SK-N-SH (cell line): ENCODE measurements around the gene LAMP5. TPM values are rescaled to one million over a fixed set of nuclear protein-coding genes. Genes with fewer than 3 reads are reported as not detected.

Experiments
- CTCF ChIA-PET: fragments of 300-600, 350-600 bp; formaldehyde crosslinking; extraction: SDS; loops from one replicate; lab custom pipeline; 2021; lab: Yijun Ruan, JAX
- POLR2A ChIA-PET: fragments of 350-600 bp; sonication (Branson Sonifier 250); formaldehyde crosslinking; extraction: SDS; loops from one replicate; lab custom pipeline; 2020; ENCODE audit warnings: antibody characterized with exemption, inconsistent platforms; lab: Yijun Ruan, JAX
- DNase-seq: peaks from one replicate; pipeline ENCODE4 v3.0.0; 2012
- H2AFZ ChIP-seq: fragments of 200-600 bp; sonication (generic); 2 replicates; pipeline ENCODE4 v1.8.1; 2016; ENCODE audit warnings: antibody characterized with exemption, mild to moderate bottlenecking, low read depth
- H3F3A ChIP-seq: fragments of 200-600 bp; sonication (generic); replicated peaks from 2 replicates; pipeline ENCODE3; 2016; ENCODE audit warnings: antibody characterized with exemption, mild to moderate bottlenecking; ENCODE audit not compliant: insufficient read depth
- H3K27ac ChIP-seq, 2 experiments: fragments of 200-500 bp in 1 of 2; fragments of 200-600 bp in 1 of 2; sonication (Bioruptor generic) in 1 of 2; sonication (generic), shearing (Covaris generic) in 1 of 2; 2 replicates each; pipeline versions ENCODE4 v1.5.1 to v1.6.1; 2014 to 2016; ENCODE audit warnings: low read depth in 2 of 2, inconsistent platforms in 1 of 2, low read length in 1 of 2, mild to moderate bottlenecking in 1 of 2, mixed read lengths in 1 of 2
- H3K27me3 ChIP-seq: fragments of 200-600 bp; sonication (generic), shearing (Covaris generic); 2 replicates; pipeline ENCODE4 v1.6.1; 2016; ENCODE audit warnings: mixed run types; ENCODE audit not compliant: insufficient read depth
- H3K36me3 ChIP-seq, 2 experiments: fragments of 200-500 bp in 1 of 2; fragments of 200-600 bp in 1 of 2; sonication (Bioruptor generic) in 1 of 2; sonication (generic) in 1 of 2; replicated peaks in 1 of 2; 2 replicates each; pipeline versions ENCODE3 to v1.5.1; 2014 to 2016; ENCODE audit warnings: low read length in 1 of 2, mild to moderate bottlenecking in 1 of 2; ENCODE audit not compliant: insufficient read depth in 2 of 2, control insufficient read depth in 1 of 2
- H3K4me1 ChIP-seq, 2 experiments: fragments of 200-500 bp in 1 of 2; fragments of 200-600 bp in 1 of 2; sonication (Bioruptor generic) in 1 of 2; sonication (generic), shearing (Covaris generic) in 1 of 2; 2 replicates each; pipeline versions ENCODE4 v1.5.1 to v1.6.1; 2014 to 2016; ENCODE audit warnings: low read depth in 1 of 2, low read length in 1 of 2, mixed run types in 1 of 2; ENCODE audit not compliant: insufficient read depth in 2 of 2, control insufficient read depth in 1 of 2
- H3K4me2 ChIP-seq: fragments of 200-600 bp; sonication (generic), shearing (Covaris generic); 2 replicates; pipeline ENCODE4 v1.6.1; 2017; ENCODE audit warnings: mixed run types
- H3K4me3 ChIP-seq, 2 experiments: fragments of 200-500 bp in 1 of 2; fragments of 200-600 bp in 1 of 2; sonication (Bioruptor generic) in 1 of 2; sonication (generic), shearing (Covaris generic) in 1 of 2; 2 replicates each; pipeline versions ENCODE4 v1.5.1 to v1.8.1; 2014 to 2016; ENCODE audit warnings: low read depth in 2 of 2, inconsistent platforms in 1 of 2, low read length in 1 of 2, mild to moderate bottlenecking in 1 of 2, mixed read lengths in 1 of 2, moderate library complexity in 1 of 2
- H3K79me2 ChIP-seq: fragments of 200-600 bp; sonication (generic); 2 replicates; pipeline ENCODE4 v1.8.1; 2017; ENCODE audit warnings: mild to moderate bottlenecking; ENCODE audit not compliant: insufficient read depth
- H3K9ac ChIP-seq: fragments of 200-600 bp; sonication (generic); 2 replicates; pipeline ENCODE4 v1.6.1; 2017; ENCODE audit warnings: mixed run types
- H3K9me2 ChIP-seq: fragments of 200-600 bp; sonication (generic); 2 replicates; pipeline ENCODE4 v1.6.1; 2017; ENCODE audit warnings: mixed run types
- H3K9me3 ChIP-seq: fragments of 200-600 bp; sonication (generic); 2 replicates; pipeline ENCODE4 v1.6.1; 2017; ENCODE audit warnings: mixed run types, mild to moderate bottlenecking, moderate library complexity
- H4K20me1 ChIP-seq: fragments of 200-600 bp; sonication (generic); 2 replicates; pipeline ENCODE4 v1.6.1; 2017; ENCODE audit warnings: mild to moderate bottlenecking, mixed run types; ENCODE audit not compliant: insufficient read depth
- CHD2 ChIP-seq: fragments of 150-350 bp; IDR thresholded peaks from 2 replicates; pipeline ENCODE4 v1.6.1; 2018; ENCODE audit warnings: low read length; ENCODE audit not compliant: partially characterized antibody
- ELF1 ChIP-seq: IDR thresholded peaks from 2 replicates; pipeline ENCODE4 v1.4.0; 2012
- EP300 ChIP-seq, 2 experiments: IDR thresholded peaks; 2 replicates each; pipeline versions ENCODE4 v1.4.0 to v1.6.1; 2012; ENCODE audit warnings: borderline replicate concordance in 1 of 2, low read depth in 1 of 2, low read length in 1 of 2
- EZH2phosphoT487 ChIP-seq: fragments of 200-600 bp; sonication (generic); IDR thresholded peaks from 2 replicates; pipeline ENCODE4 v1.6.1; 2017; ENCODE audit warnings: low read depth, mixed run types, mild to moderate bottlenecking, antibody characterized with exemption, moderate library complexity, borderline replicate concordance
- GABPA ChIP-seq: IDR thresholded peaks from 2 replicates; pipeline ENCODE4 v1.4.0; 2012; ENCODE audit warnings: low read depth, mild to moderate bottlenecking
- IRF3 ChIP-seq: fragments of 150-350 bp; IDR thresholded peaks from 2 replicates; pipeline ENCODE4 v1.6.1; 2016; ENCODE audit warnings: mild to moderate bottlenecking, low read depth, low read length
- JUND ChIP-seq: IDR thresholded peaks from 2 replicates; pipeline ENCODE4 v1.4.0; 2012
- MXI1 ChIP-seq: IDR thresholded peaks from 2 replicates; pipeline ENCODE4 v1.6.1; 2012; ENCODE audit warnings: mild to moderate bottlenecking, low read depth, low read length, improper control_type of control experiment
- PBX3 ChIP-seq: IDR thresholded peaks from 2 replicates; pipeline ENCODE4; 2012
- POLR2AphosphoS5 ChIP-seq: IDR thresholded peaks from 2 replicates; pipeline ENCODE4 v1.6.1; 2012; ENCODE audit warnings: low read depth, low read length
- RAD21 ChIP-seq: IDR thresholded peaks from 2 replicates; pipeline ENCODE4 v1.6.1; 2012; ENCODE audit warnings: mild to moderate bottlenecking, low read length
- SIN3A ChIP-seq: IDR thresholded peaks from 2 replicates; pipeline ENCODE4 v1.6.1; 2012; ENCODE audit warnings: low read depth, mild to moderate bottlenecking, low read length, moderate library complexity, borderline replicate concordance
- SMC3 ChIP-seq: IDR thresholded peaks from 2 replicates; pipeline ENCODE4 v1.6.1; 2012; ENCODE audit warnings: low read depth, low read length, improper control_type of control experiment
- USF1 ChIP-seq: IDR thresholded peaks from 2 replicates; pipeline ENCODE4 v1.4.0; 2012; ENCODE audit warnings: low read depth, borderline replicate concordance
- ZBTB33 ChIP-seq: IDR thresholded peaks from 2 replicates; pipeline ENCODE4 v1.4.0; 2012; ENCODE audit warnings: low read depth, borderline replicate concordance
- WGBS: methylation state at CpG from one replicate; pipeline ENCODE4 v1.1.6; 2017; ENCODE audit warnings: low lambda C conversion rate; 5-methylcytosine and 5-hydroxymethylcytosine counted together
- polyA plus RNA-seq, 3 experiments: library from polyadenylated mRNA; depleted of rRNA; stranded (reverse); fragments of >200 nt; gene quantifications; 2 replicates each; pipeline ENCODE4 v1.2.3, GENCODE V29; 2012

The LAMP5 gene
- polyA plus RNA-seq, 1 of the 3 experiments (the other 2 are of a cell fraction) = 4.8 TPM

- Histone ChIP-seq H3K9me3 (no peaks in the 10 kb centered on the region), H3K27me3 (peaks cover 11% of the 10 kb centered on the region; the same call in 1 of the 2 replicates), H3K4me3 (peak overlapping the region; percentile 54 to 66), H3K4me2 (peak overlapping the region; percentile 77), H3K4me1 (peaks cover 0 to 19% of the 10 kb centered on the region in 2 experiments; a peak in 3 of 4 replicates), H3K9ac (no peak overlapping the region), H3F3A (peaks cover 6% of the 10 kb centered on the region), H3K79me2 (no peaks in the 10 kb centered on the region), H3K36me3 (no peaks in the 10 kb centered on the region), H4K20me1 (no peaks in the 10 kb centered on the region), H3K27ac (peak overlapping the region in 1 of 2 experiments; percentile 58; a peak in 2 of 4 replicates), H3K9me2 (no peaks in the 10 kb centered on the region), H2AFZ (peak overlapping the region; percentile 76; the same call in 1 of the 2 replicates)
- TF ChIP-seq PBX3 (no peak), USF1 (no peak), RAD21 (no peak), MXI1 (no peak), EZH2phosphoT487 (no peak), CHD2 (no peak), SIN3A (no peak), GABPA (no peak), SMC3 (no peak), POLR2AphosphoS5 (no peak), IRF3 (no peak), JUND (no peak), EP300 (IDR thresholded peaks at IDR 0.05; ENCODE audit: borderline replicate concordance in 1 of 2, low read depth in 1 of 2, low read length in 1 of 2) (no peak), ELF1 (no peak), ZBTB33 (no peak)
- WGBS = 34% methylated on average over 13 of the region's 13 CpGs
- ChIA-PET CTCF (interaction anchor here (1.0 to 4.4 kb wide), 8 partner anchors 10 to 107 kb away, joined by 4 to 27 read pairs (median 7); no protein-coding TSS in a partner anchor), POLR2A (interaction anchor here (0.6 to 2.8 kb wide), 8 partner anchors 10 to 94 kb away, joined by 3 to 8 read pairs (median 3); no protein-coding TSS in a partner anchor)
- peak; percentile 54 for DNase-seq
Observed at GRCh38 chr20:9515214-9515585, 810 bp downstream of the LAMP5 start.
